ENCODE measurements around the gene TMEM69. TPM values are rescaled to one million over a fixed set of nuclear protein-coding genes. Genes with fewer than 3 reads are reported as not detected.

TMEM69 gene, protein sequence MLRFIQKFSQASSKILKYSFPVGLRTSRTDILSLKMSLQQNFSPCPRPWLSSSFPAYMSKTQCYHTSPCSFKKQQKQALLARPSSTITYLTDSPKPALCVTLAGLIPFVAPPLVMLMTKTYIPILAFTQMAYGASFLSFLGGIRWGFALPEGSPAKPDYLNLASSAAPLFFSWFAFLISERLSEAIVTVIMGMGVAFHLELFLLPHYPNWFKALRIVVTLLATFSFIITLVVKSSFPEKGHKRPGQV
- total RNA-seq, result 7.7 and 11.8 TPM in 2 replicates

DNA sequence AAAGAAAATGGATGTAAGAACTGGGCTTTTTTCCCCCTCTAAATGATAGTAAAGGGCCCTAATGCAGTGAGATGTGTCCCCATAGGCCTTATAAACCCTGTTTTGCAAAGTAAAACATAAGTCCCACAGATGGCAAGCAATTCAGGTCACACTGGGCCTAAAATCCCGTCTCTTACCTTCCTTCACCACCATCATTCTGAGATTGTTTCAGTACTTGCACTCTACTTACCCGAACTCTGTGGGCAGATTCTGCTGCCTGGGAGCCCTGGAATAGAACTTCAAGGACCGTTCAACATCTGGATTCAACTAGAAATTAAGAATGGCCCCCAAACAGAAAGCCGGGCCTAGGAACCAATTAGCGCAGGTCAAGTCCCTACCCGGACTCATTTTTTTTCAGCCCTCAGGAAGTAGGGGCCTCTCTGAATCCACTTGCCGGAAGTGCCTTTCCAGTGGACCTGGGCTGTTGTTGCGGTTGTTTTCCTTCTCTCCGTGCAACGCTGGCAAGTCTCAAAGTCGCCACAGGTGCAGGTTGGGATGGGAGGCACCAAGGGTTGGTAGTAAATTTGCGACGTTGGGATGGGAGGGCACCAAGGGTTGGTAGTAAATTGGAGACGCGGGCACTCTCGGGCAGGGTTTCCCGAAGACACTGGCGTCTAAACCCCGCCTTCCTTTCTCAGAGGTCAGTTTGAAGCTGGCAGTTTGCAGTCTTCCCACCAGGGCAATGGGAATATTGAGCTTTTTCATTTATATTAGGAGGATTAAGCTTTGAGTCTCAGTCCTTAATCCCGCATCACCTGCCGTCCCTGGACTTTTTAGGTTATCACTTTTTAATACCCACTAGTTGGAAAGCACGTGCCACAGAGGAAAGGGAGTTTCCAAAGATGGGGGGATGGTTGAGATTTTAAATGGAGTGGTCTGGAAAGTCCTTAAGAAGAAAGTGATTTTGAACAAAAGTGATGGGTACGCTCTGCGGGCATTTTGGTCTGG lies at the start of gene TMEM69:
TMEM69 (plus strand) TSS at position 428 of the 987 bp plus-strand sequence. CDS start 2,888 bp downstream, outside the sequence.

GRCh38 chr1:45686288-45687013 lies 1.5 kb upstream of the TMEM69 start, which contains the start of gene GPBP1L1:
Gene GPBP1L1 (minus strand): TSS chr1:45686533. CDS start chr1:45659087, 27,446 bp downstream.

Other genes starting within 250 kb of the TMEM69 start
- 0.60 and 0.89 TPM in 2 replicates for gene TESK2, start 197.0 kb upstream of the TMEM69 start, total RNA-seq
- gene CCDC163, start 188.1 kb upstream of the TMEM69 start, total RNA-seq, result 0.28 and 0.30 TPM in 2 replicates
- gene MMACHC, start 187.9 kb upstream of the TMEM69 start, total RNA-seq, result 1.5 and 1.9 TPM in 2 replicates
- gene PRDX1, start 166.3 kb upstream of the TMEM69 start, total RNA-seq, result 498 and 520 TPM in 2 replicates
- 103 and 145 TPM in 2 replicates for gene AKR1A1, start 137.4 kb upstream of the TMEM69 start, total RNA-seq
- gene NASP, start 104.1 kb upstream of the TMEM69 start, total RNA-seq, result 27.0 and 38.8 TPM in 2 replicates
- gene CCDC17, start 64.1 kb upstream of the TMEM69 start, total RNA-seq, result 0.30 and 0.78 TPM in 2 replicates
- 84.0 and 106 TPM in 2 replicates for gene GPBP1L1, start 1.6 kb upstream of the TMEM69 start, total RNA-seq
- 16.0 and 18.4 TPM in 2 replicates for gene IPP, start 62.5 kb downstream of the TMEM69 start, total RNA-seq
- gene MAST2, start 115.4 kb downstream of the TMEM69 start, total RNA-seq, result 22.0 and 42.8 TPM in 2 replicates

Data from smooth muscle cell of the umbilical artery (primary cell).